ENCODE data around the gene MPHOSPH9. TPM values are rescaled to one million over a fixed set of nuclear protein-coding genes. Genes with fewer than 3 reads are reported as not detected.
A peak's percentile ranks its signal among the peaks of the same experiment; 100 is the strongest.

Gene MPHOSPH9
- total and polyA plus RNA-seq, 2 of the 13 experiments (the other 11 are each of a cell fraction or from before 2014, with no cell fraction given): 20.3 to 63.4 TPM

- Histone ChIP-seq H3K9me3 (ENCODE audit: low read length) (no peaks in the 10 kb centered on the region), H3K4me1 (ENCODE audit: insufficient read depth, low read length) (peaks cover 87% of the 10 kb centered on the region), H3K4me3 (replicated peaks in 1 of 3; ENCODE audit: insufficient read depth in 1 of 3, low read depth in 2 of 3, low read length in 3 of 3) (no peak overlapping the region), H3K4me2 (ENCODE audit: low read depth, low read length) (no peak overlapping the region), H3K27me3 (ENCODE audit: control insufficient read depth in 1 of 2, insufficient read depth in 2 of 2, low read length in 2 of 2) (no peaks in the 10 kb centered on the region), H3K36me3 (replicated peaks in 1 of 2; ENCODE audit: control insufficient read depth in 1 of 2, insufficient read depth in 2 of 2, low read length in 2 of 2) (no peaks in the 10 kb centered on the region), H2AFZ (ENCODE audit: low read length) (no peak overlapping the region), H4K20me1 (ENCODE audit: insufficient read depth, low read length) (no peaks in the 10 kb centered on the region), H3K27ac (ENCODE audit: extremely low read length, insufficient read depth, low read length) (no peak overlapping the region), H3K79me2 (ENCODE audit: insufficient read depth, low read length) (peaks cover 59% of the 10 kb centered on the region), H3K9ac (ENCODE audit: insufficient read depth, low read depth, low read length) (no peak overlapping the region)
- intact Hi-C loops (cut with micrococcal nuclease; ENCODE audit: unreplicated experiment) (no loop called here), in situ Hi-C loops (cut with HindIII; ENCODE audit: extremely low pct_ligation_motif_present, low pct_unique_long_range_greater_than_20kb) (no loop called here)
- BruUV-seq (replicated peaks): no TSS peak
- TF ChIP-seq ZNF12 (CRISPR knock-in tag; IDR thresholded peaks at IDR 0.05) (no peak), KMT2B (CRISPR knock-in tag; IDR thresholded peaks at IDR 0.05) (no peak), PLSCR1 (CRISPR knock-in tag; IDR thresholded peaks at IDR 0.05; ENCODE audit: borderline replicate concordance) (no peak)
- ChIA-PET CTCF (ENCODE audit: low intra/inter-chr PET ratio, low total read pairs) (no interaction called here), POLR2A (no interaction called here)
- ATAC-seq (no peak), FAIRE-seq (no peak), DNase-seq (ENCODE audit: low spot score) (no peak)
- 75% methylated on average over 2 of the region's 2 CpGs for WGBS (ENCODE audit: low lambda C conversion rate)
Observed at GRCh38 chr12:123145211-123145610, 87.7 kb downstream of the MPHOSPH9 start.

DNA sequence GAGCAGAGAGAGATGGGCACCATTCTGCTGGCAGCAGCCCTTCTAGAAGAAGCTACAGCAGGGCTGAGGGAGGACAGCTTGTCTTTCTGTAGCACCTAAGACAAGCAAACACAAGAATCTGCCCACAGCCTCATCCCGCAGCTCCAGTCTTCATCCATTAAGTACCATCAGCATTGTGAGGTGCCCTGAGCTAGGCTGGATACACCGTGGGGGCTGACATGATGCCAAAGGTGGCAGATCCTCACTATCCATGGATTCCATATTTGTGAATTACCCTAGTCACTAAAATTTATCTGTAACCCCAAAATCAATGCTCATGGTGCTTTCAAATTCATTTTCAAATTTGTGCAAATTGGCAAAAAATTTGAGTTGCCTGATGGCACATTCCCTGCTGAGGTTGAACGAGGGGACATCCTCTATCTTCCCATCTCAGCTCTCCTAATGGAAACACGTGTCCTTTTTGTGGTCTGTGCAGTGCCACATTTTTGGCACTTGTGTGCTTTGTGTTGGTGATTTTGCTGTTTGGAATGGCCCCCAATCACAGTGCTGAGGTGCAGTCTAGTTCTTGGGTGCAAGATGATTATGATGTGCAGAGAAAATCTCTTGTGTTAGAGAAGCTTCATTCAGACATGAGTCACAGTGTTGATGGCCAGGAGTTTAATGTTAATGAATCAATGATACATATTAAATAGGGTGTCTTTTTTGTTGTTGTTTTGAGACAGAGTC lies 89.0 kb downstream of the MPHOSPH9 start:
- H3K4me2 ChIP-seq (ENCODE audit: low read depth, low read length): peak overlapping the region; percentile 94; the same call in 1 of the 2 replicates

More for the DNA sequence above, 89.0 kb downstream of the MPHOSPH9 start:
- ATAC-seq: no peak
- intact Hi-C loops (cut with micrococcal nuclease; ENCODE audit: unreplicated experiment) (loop anchor here (5.0 kb wide), 1 partner anchor 52 kb away; no protein-coding TSS in a partner anchor), in situ Hi-C loops (cut with HindIII; ENCODE audit: extremely low pct_ligation_motif_present, low pct_unique_long_range_greater_than_20kb) (no loop called here)
- Histone ChIP-seq H3K4me3 (replicated peaks in 1 of 3; ENCODE audit: insufficient read depth in 1 of 3, low read depth in 2 of 3, low read length in 3 of 3) (no peak overlapping the region), H3K9me3 (ENCODE audit: low read length) (no peaks in the 10 kb centered on the region), H4K20me1 (ENCODE audit: insufficient read depth, low read length) (no peaks in the 10 kb centered on the region), H3K79me2 (ENCODE audit: insufficient read depth, low read length) (peaks cover 56% of the 10 kb centered on the region), H3K27ac (ENCODE audit: extremely low read length, insufficient read depth, low read length) (peak overlapping the region; percentile 97), H2AFZ (ENCODE audit: low read length) (no peak overlapping the region), H3K27me3 (ENCODE audit: control insufficient read depth in 1 of 2, insufficient read depth in 2 of 2, low read length in 2 of 2) (no peaks in the 10 kb centered on the region), H3K36me3 (replicated peaks in 1 of 2; ENCODE audit: control insufficient read depth in 1 of 2, insufficient read depth in 2 of 2, low read length in 2 of 2) (no peaks in the 10 kb centered on the region), H3K4me1 (ENCODE audit: insufficient read depth, low read length) (peaks cover 88% of the 10 kb centered on the region), H3K9ac (ENCODE audit: insufficient read depth, low read depth, low read length) (no peak overlapping the region)
- ChIA-PET POLR2A (interaction anchor here (0.6 to 4.2 kb wide), 3 partner anchors 8 to 203 kb away, joined by 3 to 34 read pairs (median 3); partner anchors contain the start of genes MPHOSPH9 and MTRFR), CTCF (ENCODE audit: low intra/inter-chr PET ratio, low total read pairs) (no interaction called here)
- TF ChIP-seq ZNF619 (CRISPR knock-in tag; IDR thresholded peaks at IDR 0.05) (no peak), ZNF879 (CRISPR knock-in tag; IDR thresholded peaks at IDR 0.05) (no peak), ZNF460 (CRISPR knock-in tag; IDR thresholded peaks at IDR 0.05; ENCODE audit: borderline replicate concordance) (no peak), LCORL (IDR thresholded peaks at IDR 0.05) (no peak), LCORL (CRISPR knock-in tag; IDR thresholded peaks at IDR 0.05) (no peak)
- peak; percentile 4 for FAIRE-seq
- 97% methylated on average over 4 of the region's 4 CpGs for WGBS (ENCODE audit: low lambda C conversion rate)
- DNase-seq (ENCODE audit: low spot score): no peak
- no TSS peak for BruUV-seq (replicated peaks)
